Endothelial cell of hepatic sinusoid (primary cell): Measurements from ENCODE around the gene EVI5.

ENCODE experiments used
- in situ Hi-C: cut with HindIII; loops from 2 replicates; pipeline ENCODE4 v1.10.0; 2017; ENCODE audit warnings: low sequenced_read_pairs

EVI5 gene

GRCh38 chr1:92784639-92785500 is at the start of gene EVI5:
Gene EVI5, minus strand, starts transcription at chr1:92785108. Its CDS starts 48,562 bp downstream, at chr1:92736546.
- in situ Hi-C loops, result no loop called here

GRCh38 chr1:92834617-92835016 is 49.7 kb upstream of the EVI5 start:
- in situ Hi-C loops, result no loop called here

GRCh38 chr1:92833840-92834239 is 48.9 kb upstream of the EVI5 start:
- in situ Hi-C loops, result no loop called here

- in situ Hi-C loops, result no loop called here
These were observed 47.7 kb upstream of the EVI5 start for GRCh38 chr1:92832537-92833114.

- in situ Hi-C loops, result no loop called here
These were observed 47.0 kb upstream of the EVI5 start, which contains the start of gene RPL5 for GRCh38 chr1:92831762-92832536. Gene RPL5, plus strand, starts transcription at chr1:92832040. Its CDS starts 75 bp downstream, at chr1:92832115.

GRCh38 chr1:92831368-92831761 is 46.5 kb upstream of the EVI5 start:
- in situ Hi-C loops, result no loop called here

- in situ Hi-C loops, result no loop called here
These were observed 41.9 kb upstream of the EVI5 start for GRCh38 chr1:92826792-92827191.

GRCh38 chr1:92822879-92823278 is 38.0 kb upstream of the EVI5 start:
- in situ Hi-C loops, result loop anchor here (25.0 kb wide), 1 partner anchor 311 kb away; no protein-coding TSS in a partner anchor

- in situ Hi-C loops, result loop anchor here (25.0 kb wide), 1 partner anchor 308 kb away; no protein-coding TSS in a partner anchor
These were observed 35.6 kb upstream of the EVI5 start for GRCh38 chr1:92820551-92820950.

- in situ Hi-C loops, result loop anchor here (25.0 kb wide), 1 partner anchor 308 kb away; no protein-coding TSS in a partner anchor
These were observed 35.1 kb upstream of the EVI5 start for GRCh38 chr1:92820024-92820423.

GRCh38 chr1:92817986-92818764 is 33.3 kb upstream of the EVI5 start:
- in situ Hi-C loops, result loop anchor here (5.0 to 25.0 kb wide), 3 partner anchors 57 to 306 kb away; no protein-coding TSS in a partner anchor

GRCh38 chr1:92817137-92817697 is 32.3 kb upstream of the EVI5 start:
- in situ Hi-C loops, result loop anchor here (5.0 to 25.0 kb wide), 3 partner anchors 58 to 305 kb away; no protein-coding TSS in a partner anchor

GRCh38 chr1:92816732-92817131 is 31.8 kb upstream of the EVI5 start:
- in situ Hi-C loops, result loop anchor here (5.0 to 25.0 kb wide), 3 partner anchors 58 to 304 kb away; no protein-coding TSS in a partner anchor

- in situ Hi-C loops, result loop anchor here (25.0 kb wide), 1 partner anchor 296 kb away; no protein-coding TSS in a partner anchor
These were observed 23.5 kb upstream of the EVI5 start for GRCh38 chr1:92808381-92808780.

GRCh38 chr1:92805216-92805615 is 20.3 kb upstream of the EVI5 start:
- in situ Hi-C loops, result loop anchor here (25.0 kb wide), 1 partner anchor 293 kb away; no protein-coding TSS in a partner anchor

- in situ Hi-C loops, result loop anchor here (25.0 kb wide), 1 partner anchor 292 kb away; no protein-coding TSS in a partner anchor
These were observed 19.9 kb upstream of the EVI5 start for GRCh38 chr1:92804721-92805201.

- in situ Hi-C loops, result loop anchor here (25.0 kb wide), 1 partner anchor 291 kb away; no protein-coding TSS in a partner anchor
These were observed 18.4 kb upstream of the EVI5 start for GRCh38 chr1:92803140-92803887.

GRCh38 chr1:92797961-92798360 is 13.1 kb upstream of the EVI5 start:
- in situ Hi-C loops, result no loop called here

GRCh38 chr1:92797297-92797696 is 12.4 kb upstream of the EVI5 start:
- in situ Hi-C loops, result no loop called here
